A673 (cell line): ENCODE results near the gene RPS6KB1.

Experiments used
- EZH2 ChIP-seq: fragments of 200-600 bp; sonication (generic); IDR thresholded peaks from 2 replicates; pipeline ENCODE4 v1.6.1; 2017; ENCODE audit warnings: borderline replicate concordance, low read depth, mild to moderate bottlenecking, mixed read lengths, antibody characterized with exemption, low read length; ENCODE audit not compliant: poor library complexity, severe bottlenecking
- TF ChIP-seq, protein P1 (sequence below): fragments of 300-800, 200-600 bp; sonication (generic); conservative IDR thresholded peaks from 2 replicates; pipeline ENCODE4 v1.5.1; 2017; ENCODE audit warnings: low read depth, mild to moderate bottlenecking, antibody characterized with exemption, low read length, moderate library complexity, mixed read lengths

- TF ChIP-seq, protein P1, sequence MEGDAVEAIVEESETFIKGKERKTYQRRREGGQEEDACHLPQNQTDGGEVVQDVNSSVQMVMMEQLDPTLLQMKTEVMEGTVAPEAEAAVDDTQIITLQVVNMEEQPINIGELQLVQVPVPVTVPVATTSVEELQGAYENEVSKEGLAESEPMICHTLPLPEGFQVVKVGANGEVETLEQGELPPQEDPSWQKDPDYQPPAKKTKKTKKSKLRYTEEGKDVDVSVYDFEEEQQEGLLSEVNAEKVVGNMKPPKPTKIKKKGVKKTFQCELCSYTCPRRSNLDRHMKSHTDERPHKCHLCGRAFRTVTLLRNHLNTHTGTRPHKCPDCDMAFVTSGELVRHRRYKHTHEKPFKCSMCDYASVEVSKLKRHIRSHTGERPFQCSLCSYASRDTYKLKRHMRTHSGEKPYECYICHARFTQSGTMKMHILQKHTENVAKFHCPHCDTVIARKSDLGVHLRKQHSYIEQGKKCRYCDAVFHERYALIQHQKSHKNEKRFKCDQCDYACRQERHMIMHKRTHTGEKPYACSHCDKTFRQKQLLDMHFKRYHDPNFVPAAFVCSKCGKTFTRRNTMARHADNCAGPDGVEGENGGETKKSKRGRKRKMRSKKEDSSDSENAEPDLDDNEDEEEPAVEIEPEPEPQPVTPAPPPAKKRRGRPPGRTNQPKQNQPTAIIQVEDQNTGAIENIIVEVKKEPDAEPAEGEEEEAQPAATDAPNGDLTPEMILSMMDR: no peak
- no peak for TF ChIP-seq EZH2
Observed at GRCh38 chr17:59851439-59852375, 41.2 kb upstream of the RPS6KB1 start.
